Neural cell (in vitro differentiated cells): ENCODE data around the gene CYSRT1. TPM values are rescaled to one million over a fixed set of nuclear protein-coding genes. Genes with fewer than 3 reads are reported as not detected.

Experiments used
- H2AFZ ChIP-seq: fragments of 200-600, 300-800 bp; sonication (generic), shearing (Covaris generic); 2 replicates; pipeline ENCODE4 v1.6.0; 2014; ENCODE audit warnings: low read depth, mild to moderate bottlenecking, antibody characterized with exemption, low read length, moderate library complexity
- H3F3A ChIP-seq: fragments of 200-600 bp; shearing (Covaris generic); 2 replicates; pipeline ENCODE4 v1.6.1; 2016; ENCODE audit warnings: mild to moderate bottlenecking, moderate library complexity, mixed read lengths, antibody characterized with exemption, low read length; ENCODE audit not compliant: insufficient read depth, poor library complexity, severe bottlenecking
- H3K27ac ChIP-seq: fragments of 200-600, 300-800 bp; sonication (generic), shearing (Covaris generic); 2 replicates; pipeline ENCODE4 v1.5.1; 2014; ENCODE audit warnings: mild to moderate bottlenecking, low read length, moderate library complexity
- H3K27me3 ChIP-seq: fragments of 300-800, 200-600 bp; sonication (generic), shearing (Covaris generic); 2 replicates; pipeline ENCODE4 v1.6.0; 2014; ENCODE audit warnings: mild to moderate bottlenecking, low read depth, low read length, moderate library complexity; ENCODE audit not compliant: insufficient read depth
- H3K36me3 ChIP-seq: fragments of 300-800, 200-600 bp; sonication (generic), shearing (Covaris generic); 2 replicates; pipeline ENCODE4 v1.5.1; 2014; ENCODE audit warnings: mild to moderate bottlenecking, antibody characterized with exemption, low read length, moderate library complexity; ENCODE audit not compliant: insufficient read depth
- H3K4me2 ChIP-seq: fragments of 300-800, 200-600 bp; sonication (generic), shearing (Covaris generic); 2 replicates; pipeline ENCODE4 v1.6.0; 2014; ENCODE audit warnings: mild to moderate bottlenecking, low read length
- H3K4me3 ChIP-seq: fragments of 300-800, 200-600 bp; sonication (generic), shearing (Covaris generic); 2 replicates; pipeline ENCODE4 v1.5.1; 2014; ENCODE audit warnings: mild to moderate bottlenecking, low read length, moderate library complexity
- H3K79me2 ChIP-seq: fragments of 200-600 bp; shearing (Covaris generic); replicated peaks from 2 replicates; pipeline ENCODE4 v1.6.0; 2014; ENCODE audit warnings: mild to moderate bottlenecking, low read length, moderate library complexity; ENCODE audit not compliant: insufficient read depth
- H3K9ac ChIP-seq: fragments of 300-800, 200-600 bp; sonication (generic), shearing (Covaris generic); 2 replicates; pipeline ENCODE4 v1.6.1; 2016; ENCODE audit warnings: mild to moderate bottlenecking, low read length, mixed read lengths
- H3K9me2 ChIP-seq: fragments of 200-600 bp; shearing (Covaris generic); 2 replicates; pipeline ENCODE4 v1.6.1; 2016; ENCODE audit warnings: mild to moderate bottlenecking, low read length, mixed read lengths; ENCODE audit not compliant: insufficient read depth
- H3K9me3 ChIP-seq: fragments of 200-600, 300-800 bp; sonication (generic), shearing (Covaris generic); 2 replicates; pipeline ENCODE4 v1.6.1; 2016; ENCODE audit warnings: mild to moderate bottlenecking, mixed run types, low read length, moderate library complexity, mixed read lengths
- H4K20me1 ChIP-seq: fragments of 200-600 bp; shearing (Covaris generic); 2 replicates; pipeline ENCODE4 v1.6.1; 2016; ENCODE audit warnings: mild to moderate bottlenecking, mixed run types; ENCODE audit not compliant: insufficient read depth
- CTCF ChIP-seq: fragments of 450-650 bp; IDR thresholded peaks from 2 replicates; pipeline ENCODE4 v1.5.1; 2014; ENCODE audit warnings: antibody characterized with exemption, mild to moderate bottlenecking, moderate library complexity; ENCODE audit not compliant: poor library complexity, severe bottlenecking
- EP300 ChIP-seq: fragments of 450-650 bp; conservative IDR thresholded peaks from 2 replicates; pipeline ENCODE4 v1.6.1; 2014; ENCODE audit warnings: antibody characterized with exemption, mild to moderate bottlenecking, moderate library complexity; ENCODE audit not compliant: poor library complexity, severe bottlenecking
- EZH2 ChIP-seq: fragments of 200-600, 300-800 bp; shearing (Covaris generic), sonication (generic); IDR thresholded peaks from 2 replicates; pipeline ENCODE4 v1.6.1; 2014; ENCODE audit warnings: antibody characterized with exemption, low read length, borderline replicate concordance, mild to moderate bottlenecking; ENCODE audit not compliant: insufficient read depth, poor library complexity, severe bottlenecking
- MXI1 ChIP-seq: fragments of 450-650 bp; conservative IDR thresholded peaks from 2 replicates; pipeline ENCODE4 v1.6.1; 2014; ENCODE audit warnings: antibody characterized with exemption, mild to moderate bottlenecking; ENCODE audit not compliant: poor library complexity, severe bottlenecking
- POLR2AphosphoS5 ChIP-seq: IDR thresholded peaks from 2 replicates; pipeline ENCODE4 v1.6.1; 2012
- RAD21 ChIP-seq: fragments of 450-650 bp; conservative IDR thresholded peaks from 2 replicates; pipeline ENCODE4 v1.6.1; 2014; ENCODE audit warnings: antibody characterized with exemption, mild to moderate bottlenecking, moderate library complexity
- REST ChIP-seq: IDR thresholded peaks from 2 replicates; pipeline ENCODE4 v1.6.1; 2012; ENCODE audit warnings: borderline replicate concordance
- SMC3 ChIP-seq: fragments of 450-650 bp; conservative IDR thresholded peaks from 2 replicates; pipeline ENCODE4 v1.6.1; 2014; ENCODE audit warnings: antibody characterized with exemption, mild to moderate bottlenecking, moderate library complexity; ENCODE audit not compliant: poor library complexity
- TAF1 ChIP-seq: IDR thresholded peaks from 2 replicates; pipeline ENCODE4 v1.6.1; 2012; ENCODE audit warnings: low read depth
- polyA plus RNA-seq: library from polyadenylated mRNA; depleted of rRNA; stranded (reverse); fragments of >200 nt; gene quantifications from 2 replicates; pipeline ENCODE4 v1.2.3, GENCODE V29; 2014

Gene CYSRT1
- polyA plus RNA-seq, 1 donor from 2014 or later: 3.3 TPM

DNA sequence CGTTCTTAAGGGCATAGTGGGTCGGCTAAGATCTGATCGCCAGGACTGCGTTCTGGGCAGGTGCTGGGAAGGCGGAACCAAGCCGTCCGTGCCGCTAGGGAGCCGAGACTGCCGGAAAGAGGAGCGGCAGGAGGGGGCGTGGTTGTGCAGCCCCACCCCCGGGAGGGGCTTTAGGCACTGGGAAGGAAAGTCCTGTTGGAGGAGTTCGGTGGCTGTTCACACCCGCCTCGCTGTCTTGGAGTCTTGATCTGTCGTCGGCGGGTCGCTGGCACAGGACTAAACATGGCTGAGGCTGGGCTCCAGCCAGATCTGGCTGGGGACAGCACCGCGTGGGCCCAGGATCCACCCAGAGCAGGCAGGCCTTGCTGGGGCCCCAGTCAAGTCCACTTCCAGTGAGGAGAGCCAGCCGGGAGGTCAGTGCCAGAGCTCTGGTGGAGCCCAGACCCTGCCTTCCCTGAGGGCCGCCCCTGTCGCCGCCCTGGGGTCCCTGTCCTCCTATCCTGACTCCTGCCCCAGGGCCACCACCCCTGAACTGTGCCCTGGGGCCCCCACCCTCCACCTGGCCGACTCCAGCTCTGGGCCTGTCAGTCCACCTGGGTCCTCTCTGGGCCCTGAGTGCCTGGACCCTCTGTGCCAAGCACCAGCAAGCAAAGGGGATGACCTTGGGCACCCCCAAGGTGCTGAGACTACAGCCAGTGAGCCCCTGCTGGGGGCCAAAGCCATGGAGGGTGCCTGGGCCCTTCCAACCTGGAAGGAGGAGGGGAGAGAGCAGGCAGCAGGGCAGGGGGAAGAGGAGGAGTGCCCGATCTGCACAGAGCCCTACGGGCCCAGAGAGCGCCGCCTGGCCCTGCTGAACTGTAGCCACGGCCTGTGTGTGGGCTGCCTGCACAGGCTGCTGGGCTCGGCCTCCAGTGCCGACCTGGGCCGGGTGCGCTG lies 7.4 kb upstream of the CYSRT1 start:
- Histone ChIP-seq H2AFZ (no peak overlapping the region), H3K27ac (no peak overlapping the region), H3K9ac (no peak overlapping the region), H3K27me3 (no peaks in the 10 kb centered on the region), H3F3A (no peaks in the 10 kb centered on the region), H3K4me3 (no peak overlapping the region), H3K79me2 (no peaks in the 10 kb centered on the region), H3K9me2 (no peaks in the 10 kb centered on the region), H3K9me3 (no peaks in the 10 kb centered on the region), H3K36me3 (no peaks in the 10 kb centered on the region), H4K20me1 (no peaks in the 10 kb centered on the region), H3K4me2 (no peak overlapping the region)
- no peak for TF ChIP-seq RAD21
- TF ChIP-seq EP300: no peak
- TF ChIP-seq TAF1: no peak
- no peak for TF ChIP-seq SMC3
- TF ChIP-seq REST: no peak
- no peak for TF ChIP-seq POLR2AphosphoS5
- no peak for TF ChIP-seq EZH2
- no peak for TF ChIP-seq MXI1
- TF ChIP-seq CTCF: no peak

- no peak overlapping the region for H3K4me2 ChIP-seq
- no peaks in the 10 kb centered on the region for H3K27me3 ChIP-seq
- no peak overlapping the region for H2AFZ ChIP-seq
- no peaks in the 10 kb centered on the region for H3K79me2 ChIP-seq
- no peaks in the 10 kb centered on the region for H3K36me3 ChIP-seq
- H3K9ac ChIP-seq: no peak overlapping the region
- TF ChIP-seq REST (no peak), SMC3 (no peak), POLR2AphosphoS5 (no peak), EZH2 (no peak), RAD21 (no peak), CTCF (no peak), MXI1 (no peak), EP300 (no peak), TAF1 (no peak)
- H4K20me1 ChIP-seq: no peaks in the 10 kb centered on the region
- H3K4me3 ChIP-seq: no peak overlapping the region
- no peak overlapping the region for H3K27ac ChIP-seq
- no peaks in the 10 kb centered on the region for H3K9me3 ChIP-seq
- H3K9me2 ChIP-seq: no peaks in the 10 kb centered on the region
- H3F3A ChIP-seq: no peaks in the 10 kb centered on the region
Observed at GRCh38 chr9:137218212-137218753, 6.7 kb upstream of the CYSRT1 start.
